Transverse colon (tissue), 4 donors: ENCODE data around the gene KIAA2012.

Experiments used
- EP300 ChIP-seq: sonication (generic); formaldehyde crosslinking; IDR thresholded peaks from one replicate; pipeline ENCODE4 v1.6.1; 2017; ENCODE audit warnings: antibody characterized with exemption, low read depth
- POLR2A ChIP-seq: fragments of 450-650 bp; IDR thresholded peaks from one replicate; pipeline ENCODE4 v1.6.1; 2016; ENCODE audit warnings: antibody characterized with exemption, mild to moderate bottlenecking, moderate library complexity
- POLR2AphosphoS5 ChIP-seq, 3 donors: sonication (generic); formaldehyde crosslinking; IDR thresholded peaks; one replicate each; pipeline ENCODE4 v1.6.1; 2016; ENCODE audit warnings: antibody characterized with exemption in 3 of 3
- TF ChIP-seq, protein P1 (sequence below), 5 experiments: fragments of 200-600 bp in 3 of 5; fragments of 450-650 bp in 2 of 5; sonication (generic) in 3 of 5; IDR thresholded peaks; 1 replicate in 2 of 5; 2 replicates in 3 of 5; pipeline ENCODE4 v1.5.1; 2016 to 2017; ENCODE audit warnings: antibody characterized with exemption in 5 of 5, inconsistent platforms in 3 of 5, mild to moderate bottlenecking in 2 of 5, moderate library complexity in 1 of 5

GRCh38 chr2:202067589-202067988 lies 5.5 kb upstream of the KIAA2012 start:
- TF ChIP-seq POLR2A (no peak), POLR2AphosphoS5 (IDR thresholded peaks at IDR 0.05) (no peak), EP300 (no peak)
- TF ChIP-seq, protein P1, sequence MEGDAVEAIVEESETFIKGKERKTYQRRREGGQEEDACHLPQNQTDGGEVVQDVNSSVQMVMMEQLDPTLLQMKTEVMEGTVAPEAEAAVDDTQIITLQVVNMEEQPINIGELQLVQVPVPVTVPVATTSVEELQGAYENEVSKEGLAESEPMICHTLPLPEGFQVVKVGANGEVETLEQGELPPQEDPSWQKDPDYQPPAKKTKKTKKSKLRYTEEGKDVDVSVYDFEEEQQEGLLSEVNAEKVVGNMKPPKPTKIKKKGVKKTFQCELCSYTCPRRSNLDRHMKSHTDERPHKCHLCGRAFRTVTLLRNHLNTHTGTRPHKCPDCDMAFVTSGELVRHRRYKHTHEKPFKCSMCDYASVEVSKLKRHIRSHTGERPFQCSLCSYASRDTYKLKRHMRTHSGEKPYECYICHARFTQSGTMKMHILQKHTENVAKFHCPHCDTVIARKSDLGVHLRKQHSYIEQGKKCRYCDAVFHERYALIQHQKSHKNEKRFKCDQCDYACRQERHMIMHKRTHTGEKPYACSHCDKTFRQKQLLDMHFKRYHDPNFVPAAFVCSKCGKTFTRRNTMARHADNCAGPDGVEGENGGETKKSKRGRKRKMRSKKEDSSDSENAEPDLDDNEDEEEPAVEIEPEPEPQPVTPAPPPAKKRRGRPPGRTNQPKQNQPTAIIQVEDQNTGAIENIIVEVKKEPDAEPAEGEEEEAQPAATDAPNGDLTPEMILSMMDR (IDR thresholded peaks at IDR 0.05), result no peak
